Nephron progenitor cell (in vitro differentiated cells): ENCODE data around the gene EBF3.

Source experiments
- DNase-seq: peaks from one replicate; pipeline ENCODE4 v3.0.0; 2021
- H3K27ac Mint-ChIP-seq: 2 replicates; pipeline ENCODE4 v1.8.0; 2021; ENCODE audit warnings: mild to moderate bottlenecking, moderate library complexity, mixed read lengths
- H3K27me3 Mint-ChIP-seq: 2 replicates; pipeline ENCODE4 v1.8.0; 2021; ENCODE audit warnings: mild to moderate bottlenecking, low read depth, mixed read lengths; ENCODE audit not compliant: poor library complexity
- H3K36me3 Mint-ChIP-seq: 2 replicates; pipeline ENCODE4 v1.8.0; 2021; ENCODE audit warnings: low read depth, mixed read lengths
- H3K4me1 Mint-ChIP-seq: 2 replicates; pipeline ENCODE4 v1.8.0; 2021; ENCODE audit warnings: mixed read lengths
- H3K4me3 Mint-ChIP-seq: 2 replicates; pipeline ENCODE4 v1.8.0; 2021; ENCODE audit warnings: mild to moderate bottlenecking, moderate library complexity, mixed read lengths
- H3K9me3 Mint-ChIP-seq: 2 replicates; pipeline ENCODE4 v1.8.0; 2021; ENCODE audit warnings: mild to moderate bottlenecking, moderate library complexity, mixed read lengths
- TF ChIP-seq, protein P1 (sequence below): fragments of 200-600 bp; sonication (generic); IDR thresholded peaks from 2 replicates; pipeline ENCODE4 v1.5.0; 2021; ENCODE audit warnings: antibody characterized with exemption

The EBF3 gene

GRCh38 chr10:129992356-129992755 is 28.3 kb upstream of the EBF3 start:
- Mint-ChIP-seq H3K4me1 (no peaks in the 10 kb centered on the region), H3K36me3 (no peaks in the 10 kb centered on the region), H3K27ac (no peak overlapping the region), H3K4me3 (no peak overlapping the region), H3K9me3 (peaks cover 37% of the 10 kb centered on the region), H3K27me3 (peaks cover 36% of the 10 kb centered on the region)
- TF ChIP-seq, protein P1, sequence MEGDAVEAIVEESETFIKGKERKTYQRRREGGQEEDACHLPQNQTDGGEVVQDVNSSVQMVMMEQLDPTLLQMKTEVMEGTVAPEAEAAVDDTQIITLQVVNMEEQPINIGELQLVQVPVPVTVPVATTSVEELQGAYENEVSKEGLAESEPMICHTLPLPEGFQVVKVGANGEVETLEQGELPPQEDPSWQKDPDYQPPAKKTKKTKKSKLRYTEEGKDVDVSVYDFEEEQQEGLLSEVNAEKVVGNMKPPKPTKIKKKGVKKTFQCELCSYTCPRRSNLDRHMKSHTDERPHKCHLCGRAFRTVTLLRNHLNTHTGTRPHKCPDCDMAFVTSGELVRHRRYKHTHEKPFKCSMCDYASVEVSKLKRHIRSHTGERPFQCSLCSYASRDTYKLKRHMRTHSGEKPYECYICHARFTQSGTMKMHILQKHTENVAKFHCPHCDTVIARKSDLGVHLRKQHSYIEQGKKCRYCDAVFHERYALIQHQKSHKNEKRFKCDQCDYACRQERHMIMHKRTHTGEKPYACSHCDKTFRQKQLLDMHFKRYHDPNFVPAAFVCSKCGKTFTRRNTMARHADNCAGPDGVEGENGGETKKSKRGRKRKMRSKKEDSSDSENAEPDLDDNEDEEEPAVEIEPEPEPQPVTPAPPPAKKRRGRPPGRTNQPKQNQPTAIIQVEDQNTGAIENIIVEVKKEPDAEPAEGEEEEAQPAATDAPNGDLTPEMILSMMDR: no peak
- DNase-seq: no peak

GRCh38 chr10:129982825-129983224 is 18.8 kb upstream of the EBF3 start:
- H3K27me3 Mint-ChIP-seq: peaks cover 37% of the 10 kb centered on the region
- H3K36me3 Mint-ChIP-seq: peaks cover 4% of the 10 kb centered on the region
- H3K27ac Mint-ChIP-seq: no peak overlapping the region
- H3K4me1 Mint-ChIP-seq: no peaks in the 10 kb centered on the region
- DNase-seq: no peak
- TF ChIP-seq, protein P1: no peak
- H3K9me3 Mint-ChIP-seq: peaks cover 61% of the 10 kb centered on the region
- no peak overlapping the region for H3K4me3 Mint-ChIP-seq

- Mint-ChIP-seq H3K27ac (no peak overlapping the region), H3K4me1 (peaks cover 7% of the 10 kb centered on the region), H3K9me3 (peaks cover 28% of the 10 kb centered on the region), H3K36me3 (peaks cover 4% of the 10 kb centered on the region), H3K4me3 (no peak overlapping the region), H3K27me3 (peaks cover 62% of the 10 kb centered on the region)
- TF ChIP-seq, protein P1: no peak
- DNase-seq: no peak
Measured at GRCh38 chr10:129978980-129979379, 14.9 kb upstream of the EBF3 start.

GRCh38 chr10:129978322-129978721 is 14.2 kb upstream of the EBF3 start:
- peaks cover 7% of the 10 kb centered on the region for H3K4me1 Mint-ChIP-seq
- no peak overlapping the region for H3K27ac Mint-ChIP-seq
- peaks cover 68% of the 10 kb centered on the region for H3K27me3 Mint-ChIP-seq
- no peak for DNase-seq
- TF ChIP-seq, protein P1: no peak
- H3K4me3 Mint-ChIP-seq: no peak overlapping the region
- H3K9me3 Mint-ChIP-seq: peaks cover 22% of the 10 kb centered on the region
- H3K36me3 Mint-ChIP-seq: peaks cover 4% of the 10 kb centered on the region

DNA sequence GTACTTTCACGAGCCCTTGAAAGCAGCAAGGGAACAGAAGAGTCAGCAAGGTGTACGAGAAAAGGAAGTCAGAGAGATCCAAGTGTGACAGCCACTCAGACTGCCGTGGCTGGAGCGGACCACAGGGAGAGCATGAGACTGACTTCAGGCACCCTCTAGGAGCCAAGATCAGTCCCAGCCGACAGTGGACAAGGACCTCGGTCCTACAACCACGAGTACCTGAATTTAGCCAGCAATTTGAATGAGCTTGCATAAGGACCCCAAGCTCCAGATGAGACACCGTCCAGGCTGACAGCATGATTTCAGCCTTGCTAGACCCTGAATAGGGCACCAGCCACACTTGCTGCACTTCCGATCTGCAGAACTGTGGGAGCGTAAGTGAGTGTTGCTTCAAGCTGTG is 13.7 kb upstream of the EBF3 start:
- no peak for DNase-seq
- Mint-ChIP-seq H3K27me3 (peaks cover 67% of the 10 kb centered on the region), H3K27ac (no peak overlapping the region), H3K36me3 (peaks cover 4% of the 10 kb centered on the region), H3K4me1 (peaks cover 7% of the 10 kb centered on the region), H3K4me3 (no peak overlapping the region), H3K9me3 (peaks cover 16% of the 10 kb centered on the region)
- TF ChIP-seq, protein P1: no peak

DNA sequence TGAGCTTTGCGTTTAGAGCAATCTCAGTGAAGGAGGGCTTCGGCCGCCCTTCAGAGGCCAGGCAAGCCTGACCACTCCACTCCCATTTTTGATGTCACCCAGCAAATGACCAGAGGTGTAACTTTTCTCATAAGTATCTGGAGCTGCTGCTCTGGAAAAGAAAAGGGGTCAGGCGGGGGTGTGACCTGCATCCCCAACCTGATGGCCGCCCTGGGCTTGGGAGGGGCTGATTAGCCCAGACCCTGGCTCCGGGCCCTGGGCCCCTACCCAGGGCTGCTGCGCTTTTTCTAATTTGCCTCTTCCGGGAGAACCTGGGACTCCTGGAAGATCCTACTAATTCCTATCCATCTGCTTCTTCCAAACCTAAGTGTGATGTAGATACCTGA is 9.6 kb upstream of the EBF3 start:
- H3K27me3 Mint-ChIP-seq: peaks cover 90% of the 10 kb centered on the region
- no peak for DNase-seq
- H3K9me3 Mint-ChIP-seq: no peaks in the 10 kb centered on the region
- no peaks in the 10 kb centered on the region for H3K36me3 Mint-ChIP-seq
- TF ChIP-seq, protein P1: no peak
- H3K27ac Mint-ChIP-seq: no peak overlapping the region
- peak overlapping the region; percentile 57 for H3K4me3 Mint-ChIP-seq
- peaks cover 33% of the 10 kb centered on the region for H3K4me1 Mint-ChIP-seq
